NCI-H146 treated with DMSO at 0.1 percent for 48 hours (cell line): ENCODE results near the gene CREB5.

Experiments
- DNase-seq: peaks from one replicate; lab custom pipeline; 2025; ENCODE audit not compliant: unreplicated experiment; lab: John Stamatoyannopoulos, UW

CREB5 gene

GRCh38 chr7:28509251-28510025 lies 97.1 kb downstream of the CREB5 start:
- no peak for DNase-seq

DNA sequence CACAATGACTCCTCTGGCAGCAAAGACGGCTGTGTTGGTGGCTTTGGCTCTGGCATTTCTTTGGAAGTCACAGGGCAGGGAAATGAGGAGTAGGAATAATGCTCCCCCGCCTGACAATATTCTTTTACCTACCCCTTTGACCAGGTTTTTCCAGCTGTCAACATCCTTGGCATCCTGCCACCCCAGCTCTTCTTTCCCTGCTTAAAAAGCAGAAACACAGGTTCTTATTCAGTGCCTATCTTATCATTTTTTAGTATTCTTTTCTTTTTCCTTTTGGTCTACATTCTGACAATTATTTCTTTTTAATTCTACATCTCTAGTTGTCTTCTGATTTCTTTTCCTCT lies 97.7 kb downstream of the CREB5 start:
- DNase-seq = no peak

DNA sequence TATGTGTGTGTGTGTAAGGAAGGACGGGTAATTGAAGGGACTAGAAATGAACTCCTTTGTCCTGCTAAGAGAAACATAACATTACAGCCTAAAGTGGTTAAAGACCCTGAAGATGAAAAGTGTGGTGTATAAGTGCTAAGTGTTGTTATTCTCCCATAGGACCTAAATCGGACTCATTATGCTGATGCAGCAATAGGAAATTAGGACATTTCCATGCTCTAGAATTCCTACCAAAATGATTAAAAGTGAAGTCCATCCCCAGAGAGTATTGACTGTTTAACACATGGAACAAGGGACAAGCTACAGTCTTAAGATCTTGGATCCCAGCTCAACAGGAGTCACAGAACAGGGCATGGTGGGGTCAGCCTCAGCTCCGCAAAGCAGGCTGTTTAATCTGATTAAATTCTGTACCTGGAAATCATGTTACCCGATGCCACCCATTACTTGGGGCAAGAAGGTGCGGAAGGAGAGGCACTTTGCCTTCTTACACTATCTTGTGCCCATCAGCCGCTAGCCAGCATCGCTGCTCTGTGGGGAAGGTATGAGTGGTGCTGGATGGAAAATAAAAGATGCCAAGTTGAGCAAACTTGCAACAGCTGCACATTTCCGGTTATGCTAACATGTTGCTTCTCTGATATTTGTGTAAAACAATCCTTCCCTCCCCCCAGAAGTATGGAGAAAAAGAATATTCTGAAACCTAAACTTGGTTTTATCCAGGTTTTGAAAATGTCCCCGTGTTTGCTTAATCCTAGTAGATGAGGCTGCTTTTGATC lies 100.5 kb downstream of the CREB5 start:
- no peak for DNase-seq

- no peak for DNase-seq
Measured at GRCh38 chr7:28516390-28517172, 104.3 kb downstream of the CREB5 start.

- no peak for DNase-seq
Measured at GRCh38 chr7:28517206-28517605, 104.9 kb downstream of the CREB5 start.

DNA sequence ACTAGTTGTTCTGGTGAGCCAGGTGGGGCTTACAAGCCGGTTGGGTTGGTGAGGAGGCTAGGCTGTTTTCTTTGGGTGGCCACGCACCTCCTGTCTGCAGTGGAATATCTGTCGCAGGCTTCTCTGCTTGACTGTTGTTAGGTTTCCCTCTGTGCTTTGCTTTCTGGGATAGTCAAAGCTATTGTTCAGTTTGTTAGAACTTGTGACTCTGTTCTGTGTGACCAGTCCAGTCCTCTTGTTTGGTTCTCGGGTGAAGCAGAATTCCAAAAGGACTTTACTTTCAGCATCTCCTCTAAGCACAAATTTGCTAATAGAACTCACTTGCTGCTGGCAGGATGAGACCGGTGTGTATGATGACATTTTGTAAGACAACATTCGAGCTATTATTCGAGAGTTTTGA lies 105.3 kb downstream of the CREB5 start:
- DNase-seq = no peak

GRCh38 chr7:28520074-28521015 lies 108.0 kb downstream of the CREB5 start:
- DNase-seq = no peak

- no peak for DNase-seq
Measured at GRCh38 chr7:28524978-28525377, 112.7 kb downstream of the CREB5 start.

GRCh38 chr7:28528899-28529298 lies 116.6 kb downstream of the CREB5 start:
- no peak for DNase-seq

DNA sequence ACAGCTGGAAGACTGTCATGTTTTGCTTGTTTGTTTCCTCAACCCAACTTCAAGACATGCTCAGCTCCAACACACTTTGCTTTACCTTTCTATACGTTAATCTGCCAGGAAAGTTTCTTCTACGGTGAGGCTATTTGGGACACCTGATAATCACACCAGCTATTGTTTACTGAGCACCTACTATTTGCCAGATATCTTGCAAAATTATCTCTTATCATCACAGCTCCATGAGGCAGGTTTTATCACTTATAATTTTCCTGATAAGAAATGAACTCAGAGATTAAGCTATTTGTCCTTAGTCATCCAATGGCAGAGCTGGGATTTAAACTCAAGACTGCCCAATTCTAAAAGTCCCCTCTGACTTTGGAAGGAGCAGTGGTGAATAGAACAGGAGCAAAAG lies 117.4 kb downstream of the CREB5 start:
- DNase-seq = no peak

GRCh38 chr7:28530175-28530802 lies 118.0 kb downstream of the CREB5 start:
- no peak for DNase-seq

GRCh38 chr7:28530803-28531175 lies 118.5 kb downstream of the CREB5 start:
- no peak for DNase-seq

DNA sequence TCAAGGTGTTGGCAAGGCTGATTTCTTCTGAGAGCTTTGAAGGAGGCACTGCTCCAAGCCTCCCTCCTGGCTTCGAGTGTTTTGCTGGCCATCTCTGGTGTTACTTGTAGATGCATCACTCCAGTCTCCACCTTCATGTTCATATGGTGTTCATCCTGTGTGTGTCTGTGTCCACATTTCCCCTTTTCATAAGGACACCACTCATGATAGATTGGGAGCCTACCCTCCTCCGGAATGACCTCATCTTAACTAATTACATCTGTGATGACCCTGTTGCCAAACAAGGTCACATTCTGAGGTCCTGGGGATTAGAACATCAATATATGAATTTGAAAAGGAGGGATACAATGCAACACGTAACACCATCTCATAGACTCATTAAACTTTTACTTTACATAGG lies 119.0 kb downstream of the CREB5 start:
- DNase-seq = no peak

- DNase-seq = no peak
Measured at GRCh38 chr7:28532181-28532580, 119.9 kb downstream of the CREB5 start.

- DNase-seq = no peak
Measured at GRCh38 chr7:28533267-28533666, 120.9 kb downstream of the CREB5 start.

DNA sequence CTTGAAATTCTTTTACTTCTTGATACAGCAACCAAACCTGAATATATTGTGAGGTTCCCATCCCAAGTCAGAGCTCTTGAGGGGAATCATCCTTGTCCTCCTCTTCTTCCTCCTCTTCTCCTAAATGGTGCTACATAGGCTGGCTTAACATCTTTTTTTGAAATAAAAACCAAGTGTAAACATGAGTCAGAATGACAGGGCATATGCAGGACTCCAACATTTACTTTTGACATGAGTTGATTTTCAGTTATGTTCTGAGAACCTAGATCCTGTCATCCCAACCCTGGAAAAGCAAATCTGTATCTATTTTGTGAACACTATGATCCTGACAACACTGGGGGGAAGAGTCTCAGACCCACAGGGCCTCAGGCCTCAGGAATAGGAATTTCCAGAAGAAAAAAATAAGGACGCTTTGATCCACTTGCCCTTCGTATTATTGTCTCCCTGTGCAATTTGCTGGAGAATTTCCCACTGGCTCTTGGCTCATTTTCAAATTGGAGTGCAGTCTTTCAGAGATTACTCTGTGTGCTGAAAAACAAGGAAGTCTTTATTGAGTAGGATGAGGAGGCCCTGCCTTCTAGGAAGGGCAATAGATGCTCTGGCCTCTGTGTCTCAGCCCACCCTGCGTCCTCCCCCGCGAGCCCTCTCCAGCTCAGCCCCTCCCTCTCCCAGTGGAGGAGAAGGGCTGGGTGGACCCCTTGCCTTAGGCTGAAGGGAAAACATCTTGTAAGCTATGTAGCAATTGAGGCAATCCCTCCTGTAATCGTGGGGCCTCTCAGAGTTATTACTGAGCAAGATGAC lies 121.6 kb downstream of the CREB5 start:
- DNase-seq = no peak

DNA sequence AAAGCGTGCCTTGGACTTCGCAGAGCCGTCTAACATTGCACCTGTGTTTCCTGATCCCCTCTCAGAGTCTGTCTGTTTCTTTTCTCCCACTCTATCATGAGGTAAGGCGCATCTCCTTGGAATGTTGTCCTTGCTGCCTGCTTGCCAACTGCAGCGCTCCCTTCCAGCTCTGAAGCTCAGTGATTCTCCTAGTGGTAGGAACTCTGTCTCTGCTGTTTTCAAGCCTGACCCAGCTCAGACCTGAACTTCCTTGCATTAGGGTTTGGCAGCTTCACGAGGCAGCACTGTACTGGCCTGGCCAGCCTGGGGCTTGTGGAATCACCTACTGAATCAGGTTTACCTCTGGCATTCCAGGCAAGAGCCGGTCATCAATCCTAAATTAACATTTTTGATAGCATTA lies 123.9 kb downstream of the CREB5 start:
- DNase-seq = no peak

DNA sequence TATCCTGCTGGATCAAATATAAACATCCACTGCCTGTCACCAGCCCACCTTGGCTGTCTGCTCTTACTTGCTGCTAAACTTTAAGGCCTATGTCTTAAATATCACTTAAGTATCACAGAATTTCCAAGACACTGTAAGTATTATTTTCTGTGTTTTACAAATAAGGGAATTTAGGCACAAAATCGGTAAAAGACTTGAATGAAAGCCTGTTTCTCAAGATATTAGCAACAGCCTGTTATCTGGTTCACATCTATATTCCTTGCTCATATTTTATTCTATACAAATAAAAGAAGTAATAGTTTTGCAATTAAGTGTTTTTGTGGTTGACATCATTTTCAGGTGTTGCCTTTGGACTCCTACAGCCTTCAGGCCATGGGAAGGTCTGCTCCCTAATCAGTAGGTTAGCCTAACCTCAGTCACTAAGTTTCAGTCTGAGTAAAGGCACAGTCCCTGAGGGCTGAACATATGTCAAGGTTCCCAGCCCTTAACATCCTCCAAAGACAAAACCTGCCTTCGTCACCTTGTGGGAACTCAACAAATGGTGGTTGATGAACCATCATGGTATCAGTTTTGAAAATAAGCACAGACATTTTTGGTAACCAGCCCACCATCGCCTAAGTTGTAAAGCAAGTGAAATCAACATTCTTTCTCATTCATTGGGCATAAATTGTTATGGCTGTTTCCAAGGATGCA lies 127.1 kb downstream of the CREB5 start:
- no peak for DNase-seq

GRCh38 chr7:28542410-28542809 lies 130.1 kb downstream of the CREB5 start:
- no peak for DNase-seq
